Anterior cingulate cortex (tissue), 58 donors: ENCODE data around the gene MARCOL.

Experiments used
- DNase-seq, 58 donors: peaks; one replicate each; lab custom pipeline; 2025; lab: John Stamatoyannopoulos, UW

Gene MARCOL

DNA sequence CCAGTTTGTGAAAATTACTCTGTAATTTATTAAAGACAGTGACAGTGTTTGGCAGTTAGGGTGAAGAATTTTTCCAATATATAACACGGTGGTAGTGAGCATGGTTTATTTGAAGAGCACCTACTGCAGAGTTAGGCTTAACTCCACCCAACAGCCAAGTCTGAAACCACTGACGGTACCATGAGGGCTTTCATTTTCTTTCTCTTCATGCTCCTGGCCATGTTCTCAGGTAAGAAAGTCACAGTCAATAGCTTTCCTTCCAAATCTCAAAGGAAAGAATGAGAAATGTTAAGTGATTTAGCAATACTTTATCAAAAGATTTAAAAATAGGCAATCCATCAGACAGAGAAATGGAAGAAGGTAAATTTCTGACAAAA lies at the start of gene MARCOL:
Gene MARCOL (plus strand): TSS at position 108 of the 377 bp plus-strand sequence. CDS start 73 bp downstream, at position 181.
- DNase-seq, result no peak

DNA sequence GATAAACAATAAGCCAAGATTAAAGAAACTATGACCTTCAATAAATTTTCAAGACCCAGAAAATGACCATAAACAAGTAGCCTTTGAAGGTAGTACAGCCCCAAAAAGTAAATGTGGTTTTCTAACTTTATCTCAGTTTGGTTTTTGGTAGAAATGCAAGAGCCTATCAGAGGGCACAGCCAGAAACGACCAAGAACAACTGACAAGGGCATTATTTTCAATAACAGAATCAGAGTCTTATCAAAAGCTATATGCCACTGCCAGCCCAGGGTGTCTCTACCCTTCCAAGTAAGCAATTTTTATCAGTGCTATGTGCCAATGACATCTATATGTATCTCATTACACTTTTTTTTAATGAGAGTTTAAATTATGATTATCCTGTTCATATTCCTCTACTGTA lies 47.3 kb upstream of the MARCOL start:
- DNase-seq, result no peak

DNA sequence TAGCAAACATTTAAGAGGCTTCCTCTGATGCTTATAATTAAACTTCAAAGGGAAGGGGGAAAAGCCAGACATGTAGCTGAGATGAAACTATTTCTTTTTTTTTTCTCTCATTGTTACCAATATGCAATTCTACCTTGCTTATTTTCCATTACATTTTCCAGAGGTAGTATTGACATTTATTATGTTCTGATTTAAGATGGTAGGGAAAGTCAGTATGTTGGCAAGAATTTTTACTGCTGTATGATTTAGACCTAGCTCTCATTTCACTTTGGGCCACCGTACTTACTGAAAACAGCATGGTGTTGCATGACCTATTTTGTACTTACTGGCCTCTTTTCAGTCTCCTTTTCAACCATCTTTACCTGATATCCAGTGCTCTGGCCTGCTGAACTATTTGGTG lies 45.1 kb upstream of the MARCOL start:
- DNase-seq, result no peak

DNA sequence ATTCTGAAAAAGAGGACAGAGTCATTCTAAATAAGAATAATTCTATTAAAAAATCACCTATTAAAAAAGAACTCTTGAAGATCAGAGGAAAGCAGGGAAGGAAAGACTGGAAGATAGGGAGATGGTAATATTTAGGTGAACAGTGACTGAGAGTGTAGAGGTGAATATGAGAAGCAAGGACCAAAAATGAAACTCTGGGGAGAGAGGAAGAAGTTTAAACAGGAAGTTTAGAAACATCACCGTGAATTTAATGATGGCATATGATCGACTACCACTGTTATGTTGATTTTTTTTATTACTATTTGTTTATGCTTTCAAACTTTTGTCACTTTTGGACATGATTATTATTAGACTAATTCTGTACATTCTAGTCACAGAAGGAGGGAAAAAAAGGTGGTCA lies 37.2 kb upstream of the MARCOL start:
- no peak for DNase-seq

DNA sequence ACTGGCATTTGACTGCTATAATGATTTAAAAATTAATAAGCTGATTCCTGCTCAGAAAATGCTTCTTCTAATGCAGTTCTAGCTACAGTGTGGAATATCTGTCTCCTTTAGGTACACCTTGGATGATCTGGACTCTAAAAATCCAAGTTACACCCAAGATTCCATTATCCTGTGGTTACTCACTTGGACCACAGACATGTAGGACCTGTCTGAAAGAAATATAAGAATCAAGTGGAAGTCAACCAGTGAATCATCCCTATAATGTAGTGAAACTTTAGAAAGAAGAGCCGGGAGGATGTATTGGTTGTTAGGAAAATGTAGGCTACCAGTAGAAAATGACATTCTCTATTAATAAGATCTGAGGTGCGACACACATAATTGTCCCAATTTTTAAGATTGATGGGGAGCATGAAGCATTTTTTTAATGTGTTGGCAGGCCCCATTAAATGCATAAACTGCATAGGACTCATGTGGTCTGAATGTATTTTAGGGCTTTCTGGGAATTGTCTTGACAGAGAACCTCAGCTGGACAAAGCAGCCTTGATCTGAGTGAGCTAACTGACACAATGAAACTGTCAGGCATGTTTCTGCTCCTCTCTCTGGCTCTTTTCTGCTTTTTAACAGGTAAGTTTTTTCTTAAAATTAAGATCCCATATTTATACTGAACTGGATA lies 35.7 kb upstream of the MARCOL start, which contains the start of gene SPINK6:
Gene SPINK6 (plus strand): TSS at position 512 of the 673 bp plus-strand sequence. CDS start 55 bp downstream, at position 567.
- no peak for DNase-seq

- no peak for DNase-seq
Measured at GRCh38 chr5:148205044-148205806, 33.1 kb upstream of the MARCOL start.

DNA sequence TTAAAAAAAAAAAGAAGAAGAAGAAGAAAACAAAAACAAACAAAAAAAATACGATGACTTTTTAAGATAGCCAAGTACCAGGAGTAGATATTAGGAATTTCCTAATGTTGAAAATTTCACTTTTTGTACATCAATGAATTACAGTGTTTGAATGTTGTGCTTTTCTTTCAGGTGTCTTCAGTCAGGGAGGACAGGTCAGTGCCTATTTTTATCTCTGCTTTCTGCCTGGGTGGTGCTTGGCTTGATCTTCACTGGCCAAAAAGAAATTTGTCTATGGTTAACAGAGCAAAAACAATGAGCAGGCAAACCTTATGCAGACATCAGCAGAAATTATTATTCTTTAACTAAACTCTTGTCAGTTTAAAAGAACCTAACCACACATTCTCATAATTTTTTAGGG lies 32.5 kb upstream of the MARCOL start:
- no peak for DNase-seq

GRCh38 chr5:148206620-148207019 lies 31.7 kb upstream of the MARCOL start:
- peak in 1 of 58 donors; percentile 38 for DNase-seq

DNA sequence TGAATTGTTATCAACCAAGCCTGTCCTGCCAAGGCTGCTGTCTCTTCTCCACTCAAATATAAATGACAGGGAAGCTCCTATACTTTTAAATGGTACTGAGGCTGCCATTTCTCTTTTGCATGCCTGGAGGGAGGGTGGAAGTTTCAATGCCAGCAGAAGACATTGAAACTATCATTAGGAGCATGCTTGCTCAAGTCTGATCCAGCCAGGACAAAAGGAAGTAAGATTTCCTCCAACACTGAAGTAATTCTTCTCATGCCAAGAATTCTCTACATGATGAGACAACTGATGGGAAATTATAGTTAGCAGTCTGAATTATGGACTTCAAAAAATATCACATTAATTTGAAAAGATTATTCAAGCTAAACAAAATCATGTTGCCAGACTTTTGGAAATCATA lies 30.1 kb upstream of the MARCOL start:
- no peak for DNase-seq

DNA sequence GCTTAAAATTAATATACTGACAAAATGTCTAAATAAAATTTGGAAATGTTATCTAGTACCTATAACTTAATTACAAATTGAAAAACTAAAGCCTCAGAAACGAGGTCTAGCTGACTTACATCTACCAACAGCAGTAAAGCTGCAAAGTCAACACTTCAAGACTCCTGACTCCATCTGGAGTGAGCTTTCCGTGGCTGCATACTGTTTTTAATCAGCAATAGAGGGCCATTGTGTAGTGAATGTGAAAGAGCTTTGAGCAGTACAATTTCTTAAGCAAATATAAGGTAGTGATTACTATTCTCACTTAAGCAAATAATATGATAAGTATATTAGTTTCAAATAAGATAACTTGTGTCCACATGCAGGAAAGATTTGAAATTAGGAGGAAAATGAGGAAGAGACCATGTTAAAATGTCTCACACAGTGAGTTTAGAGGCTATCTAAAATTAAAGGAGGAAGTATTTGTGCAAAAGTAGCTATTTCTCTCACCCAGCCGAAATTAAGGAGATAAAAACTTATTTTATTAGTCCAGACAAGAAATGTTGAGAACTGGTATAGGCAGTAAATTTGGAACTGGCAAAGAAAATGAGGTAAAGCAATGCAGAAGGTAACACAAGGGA lies 29.1 kb upstream of the MARCOL start:
- DNase-seq, result no peak

- DNase-seq, result no peak
Measured at GRCh38 chr5:148214665-148215185, 23.6 kb upstream of the MARCOL start.

DNA sequence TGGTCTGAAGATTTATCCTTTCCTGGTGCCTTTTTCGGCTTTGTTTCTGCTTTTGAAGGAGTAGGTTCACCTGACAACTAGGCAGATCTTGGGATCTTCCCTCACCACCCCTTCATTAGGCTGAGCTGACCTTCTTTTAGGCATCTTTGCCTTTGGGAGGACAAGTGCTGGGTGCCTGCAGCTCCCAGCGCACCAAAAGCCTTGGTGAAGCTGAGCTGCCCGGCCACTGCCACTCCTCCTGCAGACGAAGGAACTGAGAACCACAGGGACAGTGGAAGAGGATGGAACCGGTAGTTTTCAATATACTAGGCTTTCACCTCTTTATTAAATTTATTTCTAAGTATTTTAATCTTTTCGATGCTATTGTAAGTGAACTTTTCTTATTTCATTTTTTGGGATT lies 16.8 kb upstream of the MARCOL start:
- DNase-seq, result no peak

DNA sequence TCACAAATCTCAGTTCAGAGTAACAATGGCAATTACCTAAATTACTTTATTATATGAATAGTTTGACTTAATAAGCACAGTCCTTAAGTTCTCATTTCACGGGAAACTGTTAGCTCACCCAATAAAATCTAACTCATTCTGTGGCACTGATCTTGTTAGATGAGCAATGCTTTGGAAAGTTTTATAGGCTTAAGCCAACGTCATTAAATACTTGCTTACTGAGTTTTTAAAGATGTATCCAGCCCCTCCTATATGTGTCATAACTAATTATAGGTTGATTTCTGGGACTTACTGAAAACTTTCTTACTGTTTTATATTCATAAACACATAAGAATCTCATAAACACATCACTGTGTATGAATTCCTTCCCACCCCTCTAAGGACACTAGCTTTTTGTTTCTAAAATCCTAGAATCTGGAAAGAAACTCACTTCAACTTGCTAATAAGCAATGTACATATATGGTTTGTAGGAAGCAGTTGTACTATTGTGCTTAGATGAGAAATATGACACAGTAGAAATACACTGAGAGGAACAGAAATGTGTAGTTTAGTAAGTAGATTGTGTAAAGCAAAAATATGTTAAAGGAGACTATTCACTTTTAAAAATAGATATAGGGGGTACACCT lies 14.1 kb upstream of the MARCOL start:
- DNase-seq, result no peak

DNA sequence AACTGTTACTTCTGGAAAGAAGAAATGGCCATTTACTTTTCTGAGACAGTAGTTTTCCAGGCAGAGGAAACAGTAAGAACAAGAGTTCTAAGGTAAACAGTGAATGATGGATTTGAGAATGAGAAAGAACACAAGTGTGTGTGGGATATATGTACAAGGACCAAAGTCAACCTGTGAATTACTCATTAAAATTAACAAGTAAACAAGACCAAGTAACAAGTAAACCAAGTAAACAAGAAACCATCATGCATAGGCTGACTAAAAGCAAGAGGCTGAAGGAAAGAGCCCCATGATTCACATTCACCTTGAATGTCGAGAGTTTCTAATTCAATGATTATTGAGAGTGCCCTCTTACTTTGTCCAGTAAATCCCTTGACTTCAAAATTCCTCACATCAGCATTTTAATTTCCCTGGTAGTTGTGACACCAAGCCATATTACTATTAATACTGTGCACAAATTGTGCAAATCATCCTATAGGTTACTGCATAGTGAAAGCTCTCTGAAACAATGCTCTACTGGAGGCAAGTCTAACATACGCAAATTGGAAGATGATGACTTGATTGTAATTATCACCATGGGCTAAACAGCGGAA lies 9.8 kb upstream of the MARCOL start:
- no peak for DNase-seq

GRCh38 chr5:148229840-148230239 lies 8.5 kb upstream of the MARCOL start:
- DNase-seq, result no peak

DNA sequence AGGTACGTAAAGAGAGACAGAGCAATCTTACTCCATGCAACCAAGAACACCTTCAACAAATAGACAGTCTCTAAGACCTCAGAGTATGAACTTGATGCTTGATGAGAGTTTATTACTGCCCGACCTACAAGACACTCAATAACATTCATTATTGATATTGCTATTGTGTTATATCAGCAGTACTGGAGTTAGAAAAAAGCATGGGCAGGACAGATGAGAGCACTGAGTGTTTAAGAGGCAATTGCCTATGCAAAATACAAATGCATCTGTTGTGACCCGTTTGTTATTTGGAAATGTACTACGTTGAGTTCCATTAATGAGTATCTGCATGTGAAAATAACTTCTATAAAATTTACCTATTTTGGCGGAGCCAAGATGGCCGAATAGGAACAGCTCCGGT lies 8.1 kb upstream of the MARCOL start:
- DNase-seq, result no peak

- DNase-seq, result no peak
Measured at GRCh38 chr5:148237785-148238417, 424 bp upstream of the MARCOL start.

GRCh38 chr5:148248894-148249293 lies 10.6 kb downstream of the MARCOL start:
- DNase-seq, result no peak

DNA sequence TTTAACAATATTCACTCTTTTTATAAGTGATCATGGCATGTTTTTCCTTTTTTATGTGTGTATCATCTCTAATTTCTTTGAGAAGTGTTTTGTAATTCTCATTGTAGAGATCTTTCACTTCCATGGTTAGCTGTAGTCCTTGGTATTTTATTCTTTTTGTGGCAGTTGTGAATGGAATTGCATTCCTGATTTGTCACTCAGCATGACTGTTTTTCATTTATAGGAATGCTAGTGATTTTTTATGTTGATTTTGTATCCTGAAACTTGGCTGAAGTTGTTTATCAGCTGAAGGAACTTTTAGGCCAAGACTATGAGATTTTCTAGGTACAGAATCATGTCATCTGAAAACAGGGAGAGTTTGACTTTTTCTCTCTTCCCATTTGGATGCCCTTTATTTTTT lies 17.1 kb downstream of the MARCOL start:
- DNase-seq, result no peak

DNA sequence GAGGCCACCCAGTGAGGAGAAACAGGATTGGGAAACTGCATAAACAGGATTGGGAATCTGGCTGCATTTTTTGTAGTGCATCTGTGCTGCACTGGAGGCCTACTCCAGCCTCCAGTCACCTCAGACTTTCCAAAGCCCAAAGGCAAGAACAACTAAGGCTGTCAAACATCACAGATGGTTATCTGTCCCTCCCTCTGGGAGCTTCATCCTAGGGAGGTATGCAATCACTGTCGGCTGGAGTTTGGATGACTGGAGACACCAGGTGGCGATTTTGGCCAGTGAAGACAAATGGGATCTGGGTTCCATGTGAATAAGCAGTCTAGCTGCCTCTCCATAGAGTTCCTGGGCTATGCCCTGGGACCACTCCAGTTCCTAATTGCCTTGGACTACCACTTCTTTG lies 21.0 kb downstream of the MARCOL start:
- no peak for DNase-seq
